ENCODE measurements around the gene TRMT2A. TPM values are rescaled to one million over a fixed set of nuclear protein-coding genes. Genes with fewer than 3 reads are reported as not detected.
"Not testable (repeated sequence)": the region's sequence is repeated elsewhere in the genome, so short reads cannot be mapped to it uniquely, and the experiment has no call there.

TRMT2A gene, protein sequence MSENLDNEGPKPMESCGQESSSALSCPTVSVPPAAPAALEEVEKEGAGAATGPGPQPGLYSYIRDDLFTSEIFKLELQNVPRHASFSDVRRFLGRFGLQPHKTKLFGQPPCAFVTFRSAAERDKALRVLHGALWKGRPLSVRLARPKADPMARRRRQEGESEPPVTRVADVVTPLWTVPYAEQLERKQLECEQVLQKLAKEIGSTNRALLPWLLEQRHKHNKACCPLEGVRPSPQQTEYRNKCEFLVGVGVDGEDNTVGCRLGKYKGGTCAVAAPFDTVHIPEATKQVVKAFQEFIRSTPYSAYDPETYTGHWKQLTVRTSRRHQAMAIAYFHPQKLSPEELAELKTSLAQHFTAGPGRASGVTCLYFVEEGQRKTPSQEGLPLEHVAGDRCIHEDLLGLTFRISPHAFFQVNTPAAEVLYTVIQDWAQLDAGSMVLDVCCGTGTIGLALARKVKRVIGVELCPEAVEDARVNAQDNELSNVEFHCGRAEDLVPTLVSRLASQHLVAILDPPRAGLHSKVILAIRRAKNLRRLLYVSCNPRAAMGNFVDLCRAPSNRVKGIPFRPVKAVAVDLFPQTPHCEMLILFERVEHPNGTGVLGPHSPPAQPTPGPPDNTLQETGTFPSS
- 34.2 and 43.9 TPM in 2 replicates for total RNA-seq (2012; rRNA removed)

- Histone ChIP-seq H3K9ac (ENCODE audit: low read depth, low read length) (peak within 1 kb of the TSS; percentile 90), H3K36me3 (ENCODE audit: insufficient read depth, low read length) (peaks cover 63% of the 10 kb centered on the region), H3K4me3 (ENCODE audit: low read length) (peak within 1 kb of the TSS; percentile 94), H3K4me1 (ENCODE audit: control insufficient read depth, insufficient read depth, low read length) (peaks cover 27% of the 10 kb centered on the region), H3K9me3 (replicated peaks; ENCODE audit: low read length) (no peaks in the 10 kb centered on the region), H3K4me2 (ENCODE audit: low read length) (peak within 1 kb of the TSS; percentile 99), H3K27me3 (ENCODE audit: control insufficient read depth, insufficient read depth, low read length) (no peaks in the 10 kb centered on the region)
Measured at GRCh38 chr22:20116951-20117632, at the start of gene TRMT2A. TRMT2A (minus strand) TSS chr22:20117226; CDS start chr22:20116906, 320 bp downstream.

GRCh38 chr22:20166703-20167102 is 49.7 kb upstream of the TRMT2A start:
- Histone ChIP-seq H3K27me3 (ENCODE audit: control insufficient read depth, insufficient read depth, low read length) (peaks cover 6% of the 10 kb centered on the region), H3K9me3 (replicated peaks; ENCODE audit: low read length) (no peaks in the 10 kb centered on the region), H3K36me3 (ENCODE audit: insufficient read depth, low read length) (no peaks in the 10 kb centered on the region), H3K4me3 (ENCODE audit: low read length) (no peak overlapping the region), H3K9ac (ENCODE audit: low read depth, low read length) (no peak overlapping the region), H3K4me1 (ENCODE audit: control insufficient read depth, insufficient read depth, low read length) (no peaks in the 10 kb centered on the region), H3K4me2 (ENCODE audit: low read length) (no peak overlapping the region)

- Histone ChIP-seq H3K4me2 (ENCODE audit: low read length) (no peak overlapping the region), H3K9ac (ENCODE audit: low read depth, low read length) (no peak overlapping the region), H3K4me1 (ENCODE audit: control insufficient read depth, insufficient read depth, low read length) (no peaks in the 10 kb centered on the region), H3K4me3 (ENCODE audit: low read length) (no peak overlapping the region), H3K27me3 (ENCODE audit: control insufficient read depth, insufficient read depth, low read length) (peaks cover 6% of the 10 kb centered on the region), H3K36me3 (ENCODE audit: insufficient read depth, low read length) (no peaks in the 10 kb centered on the region), H3K9me3 (replicated peaks; ENCODE audit: low read length) (no peaks in the 10 kb centered on the region)
Measured at GRCh38 chr22:20165913-20166312, 48.9 kb upstream of the TRMT2A start.

DNA sequence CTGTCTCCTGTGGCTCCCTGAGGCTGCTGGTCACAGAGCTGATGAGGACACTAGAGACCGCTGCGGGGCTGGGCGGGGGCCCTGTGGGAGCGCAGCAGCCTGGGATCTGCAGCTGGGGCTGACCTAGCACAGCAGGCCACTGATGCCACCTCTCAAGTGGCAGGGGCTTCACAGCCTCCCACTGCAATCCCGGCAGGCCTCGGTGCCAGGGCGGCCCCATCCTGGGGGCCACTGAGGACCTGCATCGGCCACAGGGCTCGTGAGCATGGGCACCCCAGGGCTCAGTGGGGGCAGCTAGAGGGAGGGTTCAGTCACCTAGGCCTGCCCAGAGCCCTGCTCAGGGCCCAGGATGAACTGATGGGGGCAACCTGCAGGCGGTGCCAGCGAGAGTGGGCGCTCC is 48.4 kb upstream of the TRMT2A start:
- H3K4me1 ChIP-seq (ENCODE audit: control insufficient read depth, insufficient read depth, low read length): no peaks in the 10 kb centered on the region
- H3K4me3 ChIP-seq (ENCODE audit: low read length): no peak overlapping the region
- no peak overlapping the region for H3K4me2 ChIP-seq (ENCODE audit: low read length)
- no peaks in the 10 kb centered on the region for H3K9me3 ChIP-seq (replicated peaks; ENCODE audit: low read length)
- peaks cover 3% of the 10 kb centered on the region for H3K27me3 ChIP-seq (ENCODE audit: control insufficient read depth, insufficient read depth, low read length)
- H3K9ac ChIP-seq (ENCODE audit: low read depth, low read length): no peak overlapping the region
- H3K36me3 ChIP-seq (ENCODE audit: insufficient read depth, low read length): no peaks in the 10 kb centered on the region

DNA sequence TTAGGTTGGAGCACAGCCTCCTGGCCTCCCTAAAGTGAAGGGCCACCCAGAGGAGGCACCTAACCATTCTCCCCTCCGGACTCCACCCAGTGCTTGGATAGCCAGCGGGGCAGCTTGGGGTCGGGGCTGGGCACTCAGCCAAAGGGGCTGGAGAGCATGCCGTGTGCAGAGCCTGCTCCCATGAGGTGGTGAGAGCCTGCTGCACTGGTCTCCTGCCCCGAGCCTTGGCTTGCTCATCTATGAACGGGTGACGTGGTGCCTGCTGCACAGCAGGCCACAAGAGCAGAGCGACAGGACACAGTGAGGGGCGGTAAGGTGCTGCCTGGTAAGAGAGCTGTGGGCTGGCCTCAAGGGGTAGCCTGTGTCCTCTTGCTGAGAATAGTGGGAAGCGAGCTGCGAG is 47.8 kb upstream of the TRMT2A start:
- Histone ChIP-seq H3K36me3 (ENCODE audit: insufficient read depth, low read length) (no peaks in the 10 kb centered on the region), H3K9ac (ENCODE audit: low read depth, low read length) (no peak overlapping the region), H3K4me1 (ENCODE audit: control insufficient read depth, insufficient read depth, low read length) (no peaks in the 10 kb centered on the region), H3K9me3 (replicated peaks; ENCODE audit: low read length) (no peaks in the 10 kb centered on the region), H3K27me3 (ENCODE audit: control insufficient read depth, insufficient read depth, low read length) (peaks cover 5% of the 10 kb centered on the region), H3K4me2 (ENCODE audit: low read length) (no peak overlapping the region), H3K4me3 (ENCODE audit: low read length) (no peak overlapping the region)

- Histone ChIP-seq H3K4me1 (ENCODE audit: control insufficient read depth, insufficient read depth, low read length) (no peaks in the 10 kb centered on the region), H3K4me2 (ENCODE audit: low read length) (no peak overlapping the region), H3K4me3 (ENCODE audit: low read length) (no peak overlapping the region), H3K27me3 (ENCODE audit: control insufficient read depth, insufficient read depth, low read length) (peaks cover 5% of the 10 kb centered on the region), H3K9ac (ENCODE audit: low read depth, low read length) (no peak overlapping the region), H3K9me3 (replicated peaks; ENCODE audit: low read length) (no peaks in the 10 kb centered on the region), H3K36me3 (ENCODE audit: insufficient read depth, low read length) (no peaks in the 10 kb centered on the region)
Measured at GRCh38 chr22:20160041-20160440, 43.0 kb upstream of the TRMT2A start.

GRCh38 chr22:20159531-20159930 is 42.5 kb upstream of the TRMT2A start:
- H3K4me3 ChIP-seq (ENCODE audit: low read length); H3K9me3 ChIP-seq (replicated peaks; ENCODE audit: low read length); H3K9ac ChIP-seq (ENCODE audit: low read depth, low read length); H3K4me2 ChIP-seq (ENCODE audit: low read length); H3K27me3 ChIP-seq (ENCODE audit: control insufficient read depth, insufficient read depth, low read length); H3K36me3 ChIP-seq (ENCODE audit: insufficient read depth, low read length); H3K4me1 ChIP-seq (ENCODE audit: control insufficient read depth, insufficient read depth, low read length): not testable (repeated sequence)

GRCh38 chr22:20159076-20159475 is 42.0 kb upstream of the TRMT2A start:
- H3K4me3 ChIP-seq (ENCODE audit: low read length): no peak overlapping the region
- H3K4me1 ChIP-seq (ENCODE audit: control insufficient read depth, insufficient read depth, low read length): no peaks in the 10 kb centered on the region
- peaks cover 5% of the 10 kb centered on the region for H3K27me3 ChIP-seq (ENCODE audit: control insufficient read depth, insufficient read depth, low read length)
- no peak overlapping the region for H3K9ac ChIP-seq (ENCODE audit: low read depth, low read length)
- H3K9me3 ChIP-seq (replicated peaks; ENCODE audit: low read length): no peaks in the 10 kb centered on the region
- no peaks in the 10 kb centered on the region for H3K36me3 ChIP-seq (ENCODE audit: insufficient read depth, low read length)
- H3K4me2 ChIP-seq (ENCODE audit: low read length): no peak overlapping the region

GRCh38 chr22:20158391-20159036 is 41.5 kb upstream of the TRMT2A start:
- Histone ChIP-seq H3K4me1 (ENCODE audit: control insufficient read depth, insufficient read depth, low read length) (no peaks in the 10 kb centered on the region), H3K27me3 (ENCODE audit: control insufficient read depth, insufficient read depth, low read length) (peaks cover 5% of the 10 kb centered on the region), H3K4me2 (ENCODE audit: low read length) (no peak overlapping the region), H3K36me3 (ENCODE audit: insufficient read depth, low read length) (no peaks in the 10 kb centered on the region), H3K4me3 (ENCODE audit: low read length) (no peak overlapping the region), H3K9me3 (replicated peaks; ENCODE audit: low read length) (no peaks in the 10 kb centered on the region), H3K9ac (ENCODE audit: low read depth, low read length) (no peak overlapping the region)

GRCh38 chr22:20157430-20158183 is 40.6 kb upstream of the TRMT2A start:
- no peaks in the 10 kb centered on the region for H3K4me1 ChIP-seq (ENCODE audit: control insufficient read depth, insufficient read depth, low read length)
- no peak overlapping the region for H3K4me2 ChIP-seq (ENCODE audit: low read length)
- H3K36me3 ChIP-seq (ENCODE audit: insufficient read depth, low read length): no peaks in the 10 kb centered on the region
- H3K27me3 ChIP-seq (ENCODE audit: control insufficient read depth, insufficient read depth, low read length): peaks cover 5% of the 10 kb centered on the region
- no peaks in the 10 kb centered on the region for H3K9me3 ChIP-seq (replicated peaks; ENCODE audit: low read length)
- H3K9ac ChIP-seq (ENCODE audit: low read depth, low read length): no peak overlapping the region
- H3K4me3 ChIP-seq (ENCODE audit: low read length): no peak overlapping the region
